Cardiac muscle cell (in vitro differentiated cells and primary cell): ENCODE data around the gene MPND. TPM values are rescaled to one million over a fixed set of nuclear protein-coding genes. Genes with fewer than 3 reads are reported as not detected.
"Not testable (repeated sequence)": the region's sequence is repeated elsewhere in the genome, so short reads cannot be mapped to it uniquely, and the experiment has no call there.

ENCODE experiments used
- DNase-seq, 2 donors: peaks; one replicate each; pipeline versions ENCODE4 v3.0.0 to v3.0.0-alpha.2; 2010 to 2017; ENCODE audit warnings: low read depth in 1 of 2, low spot score in 1 of 2
- H3K27ac ChIP-seq: fragments of 200-600 bp; sonication (generic); 2 replicates; pipeline ENCODE4 v1.5.1; 2016
- H3K27me3 ChIP-seq: fragments of 200-600 bp; sonication (generic); 2 replicates; pipeline ENCODE4 v1.6.0; 2016; ENCODE audit warnings: control low read depth
- H3K36me3 ChIP-seq: fragments of 200-600 bp; sonication (generic); 2 replicates; pipeline ENCODE4 v1.5.1; 2016; ENCODE audit warnings: control low read depth
- H3K4me1 ChIP-seq: fragments of 200-600 bp; sonication (generic); 2 replicates; pipeline ENCODE4 v1.8.1; 2017; ENCODE audit warnings: low read depth, mild to moderate bottlenecking, mixed run types
- H3K4me3 ChIP-seq: fragments of 200-600 bp; sonication (generic); 2 replicates; pipeline ENCODE4 v1.5.1; 2016; ENCODE audit warnings: mild to moderate bottlenecking
- H3K9me3 ChIP-seq: fragments of 200-600 bp; sonication (generic); 2 replicates; pipeline ENCODE4 v1.5.1; 2017; ENCODE audit warnings: low read depth, mild to moderate bottlenecking, control low read depth
- polyA plus RNA-seq: library from polyadenylated mRNA; unstranded; fragments of >200 nt; fragmentation: Nextera tagmentation; extraction: Ambion mirVana; gene quantifications from 2 replicates; pipeline ENCODE4 v1.2.1, GENCODE V29; 2016
- total RNA-seq: library from RNA; depleted of rRNA; stranded (reverse); fragments of >200 nt; gene quantifications from 2 replicates; pipeline ENCODE4 v1.2.3, GENCODE V29; 2016
- TF ChIP-seq, protein P1 (sequence below): IDR thresholded peaks from 2 replicates; pipeline ENCODE4 v1.5.1; 2012; ENCODE audit warnings: low read depth, mild to moderate bottlenecking, low read length

MPND gene
- total and polyA plus RNA-seq, 2 experiments from 2014 or later, result 19.2 to 19.8 TPM

DNA sequence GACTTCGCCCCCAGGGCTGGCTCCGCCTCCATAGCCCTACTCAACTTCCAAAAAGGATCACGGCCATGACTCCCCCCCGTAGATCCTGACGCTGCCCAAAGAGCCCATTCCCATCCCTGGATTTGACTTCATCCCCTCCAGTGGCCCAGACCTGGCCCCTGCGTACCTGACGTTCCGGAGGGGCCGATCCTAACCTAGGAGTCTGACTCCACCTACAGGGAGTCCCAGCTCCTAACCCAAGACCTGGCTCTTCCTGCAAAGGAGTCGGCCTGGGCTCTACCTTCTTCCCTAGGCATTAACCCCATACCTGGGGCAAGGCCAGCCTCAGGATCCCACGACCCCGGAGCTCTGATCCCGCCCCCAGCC is 15.5 kb upstream of the MPND start:
- no peak for DNase-seq
- peak overlapping the region; percentile 29 for H3K4me3 ChIP-seq
- peak overlapping the region; percentile 72 for H3K27ac ChIP-seq
- TF ChIP-seq, protein P1, sequence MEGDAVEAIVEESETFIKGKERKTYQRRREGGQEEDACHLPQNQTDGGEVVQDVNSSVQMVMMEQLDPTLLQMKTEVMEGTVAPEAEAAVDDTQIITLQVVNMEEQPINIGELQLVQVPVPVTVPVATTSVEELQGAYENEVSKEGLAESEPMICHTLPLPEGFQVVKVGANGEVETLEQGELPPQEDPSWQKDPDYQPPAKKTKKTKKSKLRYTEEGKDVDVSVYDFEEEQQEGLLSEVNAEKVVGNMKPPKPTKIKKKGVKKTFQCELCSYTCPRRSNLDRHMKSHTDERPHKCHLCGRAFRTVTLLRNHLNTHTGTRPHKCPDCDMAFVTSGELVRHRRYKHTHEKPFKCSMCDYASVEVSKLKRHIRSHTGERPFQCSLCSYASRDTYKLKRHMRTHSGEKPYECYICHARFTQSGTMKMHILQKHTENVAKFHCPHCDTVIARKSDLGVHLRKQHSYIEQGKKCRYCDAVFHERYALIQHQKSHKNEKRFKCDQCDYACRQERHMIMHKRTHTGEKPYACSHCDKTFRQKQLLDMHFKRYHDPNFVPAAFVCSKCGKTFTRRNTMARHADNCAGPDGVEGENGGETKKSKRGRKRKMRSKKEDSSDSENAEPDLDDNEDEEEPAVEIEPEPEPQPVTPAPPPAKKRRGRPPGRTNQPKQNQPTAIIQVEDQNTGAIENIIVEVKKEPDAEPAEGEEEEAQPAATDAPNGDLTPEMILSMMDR, result no peak
- H3K27me3 ChIP-seq, result no peaks in the 10 kb centered on the region
- H3K9me3 ChIP-seq, result no peaks in the 10 kb centered on the region
- H3K4me1 ChIP-seq, result no peaks in the 10 kb centered on the region
- H3K36me3 ChIP-seq, result no peaks in the 10 kb centered on the region

DNA sequence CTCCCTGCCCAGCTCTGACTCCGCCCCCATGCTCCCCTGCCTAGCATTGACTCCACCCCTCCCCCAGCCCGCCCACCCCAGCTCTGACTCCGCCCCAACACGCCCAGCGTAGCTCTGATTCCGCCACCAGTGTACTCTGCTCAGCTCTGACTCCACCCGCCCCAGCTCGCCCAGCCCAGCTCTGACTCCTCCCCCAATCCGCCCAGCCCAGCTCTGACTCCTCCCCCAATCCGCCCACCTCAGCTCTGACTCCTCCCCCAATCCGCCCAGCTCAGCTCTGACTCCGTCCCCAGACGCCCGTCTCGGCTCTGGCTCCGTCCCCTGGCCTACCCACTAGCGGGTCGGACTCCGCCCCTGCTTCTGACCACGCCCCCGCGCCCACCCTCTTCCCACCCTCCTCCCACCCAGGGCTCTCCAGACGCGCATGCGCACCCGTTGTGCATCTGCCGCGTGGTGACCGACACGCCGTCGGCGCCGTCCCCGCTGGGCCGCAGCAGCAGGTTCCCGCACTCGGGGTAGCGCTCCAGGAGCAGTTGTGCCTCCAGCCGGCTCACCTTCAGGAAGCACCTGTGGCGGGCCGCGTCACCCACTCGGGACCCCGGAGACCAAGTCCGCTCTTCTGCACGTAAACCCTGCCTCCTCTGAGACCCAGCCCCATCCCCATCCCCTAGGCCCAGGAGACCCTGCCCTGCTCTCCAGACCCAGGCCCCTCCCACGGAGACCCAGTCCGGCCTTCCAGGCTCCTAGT is 14.9 kb upstream of the MPND start:
- Histone ChIP-seq H3K9me3 (no peaks in the 10 kb centered on the region), H3K4me3 (peak overlapping the region; percentile 32), H3K36me3 (no peaks in the 10 kb centered on the region), H3K27ac (peak overlapping the region; percentile 72), H3K27me3 (no peaks in the 10 kb centered on the region), H3K4me1 (no peaks in the 10 kb centered on the region)
- TF ChIP-seq, protein P1, result no peak
- peak; percentile 93 to 99 for DNase-seq

DNA sequence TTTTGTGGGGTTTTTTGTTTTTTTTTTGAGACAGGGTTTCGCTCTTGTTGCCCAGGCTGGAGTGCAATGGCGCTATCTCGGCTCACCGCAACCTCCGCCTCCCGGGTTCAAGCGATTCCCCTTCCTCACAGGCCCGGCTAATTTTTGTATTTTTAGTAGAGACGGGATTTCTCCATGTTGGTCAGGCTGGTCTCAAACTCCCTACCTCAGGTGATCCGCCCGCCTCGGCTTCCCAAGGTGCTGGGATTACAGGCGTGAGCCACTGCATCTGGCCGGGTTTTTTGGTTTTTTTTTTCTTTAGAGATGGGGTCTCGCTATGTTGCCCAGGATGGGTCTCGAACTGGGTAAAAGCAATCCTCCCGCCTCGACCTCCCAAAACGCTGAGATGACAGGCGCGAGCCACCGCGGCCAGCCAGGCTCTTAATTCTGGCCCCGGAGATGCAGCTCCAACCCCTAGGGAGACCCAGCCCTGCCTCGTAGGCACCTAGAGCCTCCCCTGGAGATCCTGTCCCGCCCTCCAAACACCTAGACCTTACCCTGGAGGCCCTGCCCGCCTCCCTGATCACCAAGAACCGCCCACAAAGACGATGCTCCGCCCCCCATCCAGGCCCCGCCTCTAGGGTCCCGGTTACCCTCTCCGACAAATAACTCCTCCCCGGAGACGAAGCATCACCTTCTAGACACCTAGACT is 14.2 kb upstream of the MPND start:
- not testable (repeated sequence) for H3K27me3 ChIP-seq, H3K4me1 ChIP-seq, DNase-seq, H3K27ac ChIP-seq, H3K36me3 ChIP-seq, H3K9me3 ChIP-seq
- H3K4me3 ChIP-seq, result peak overlapping the region; percentile 32

DNA sequence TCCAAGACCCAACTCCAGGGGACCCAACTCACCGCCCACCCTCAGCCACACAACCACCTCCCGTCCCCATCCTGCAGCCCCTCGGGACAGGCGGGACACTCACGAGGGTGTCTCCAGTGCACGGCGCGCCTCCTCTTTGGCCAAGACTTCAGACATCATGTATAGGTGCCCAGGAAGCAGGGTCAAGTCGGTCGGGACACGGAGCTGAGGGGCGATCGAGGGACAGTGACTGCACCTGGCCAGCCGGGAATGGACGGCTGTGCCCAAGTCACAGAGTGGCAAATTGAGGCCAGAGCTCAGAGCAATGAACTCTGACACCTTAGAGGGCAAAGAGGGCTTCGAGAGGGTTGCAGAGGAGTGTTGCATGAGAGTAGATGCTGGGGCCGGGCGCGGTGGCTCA is 13.5 kb upstream of the MPND start:
- DNase-seq, result no peak
- no peaks in the 10 kb centered on the region for H3K9me3 ChIP-seq
- H3K36me3 ChIP-seq, result no peaks in the 10 kb centered on the region
- no peaks in the 10 kb centered on the region for H3K4me1 ChIP-seq
- TF ChIP-seq, protein P1, result no peak
- H3K27me3 ChIP-seq, result no peaks in the 10 kb centered on the region
- no peak overlapping the region for H3K4me3 ChIP-seq
- no peak overlapping the region for H3K27ac ChIP-seq

DNA sequence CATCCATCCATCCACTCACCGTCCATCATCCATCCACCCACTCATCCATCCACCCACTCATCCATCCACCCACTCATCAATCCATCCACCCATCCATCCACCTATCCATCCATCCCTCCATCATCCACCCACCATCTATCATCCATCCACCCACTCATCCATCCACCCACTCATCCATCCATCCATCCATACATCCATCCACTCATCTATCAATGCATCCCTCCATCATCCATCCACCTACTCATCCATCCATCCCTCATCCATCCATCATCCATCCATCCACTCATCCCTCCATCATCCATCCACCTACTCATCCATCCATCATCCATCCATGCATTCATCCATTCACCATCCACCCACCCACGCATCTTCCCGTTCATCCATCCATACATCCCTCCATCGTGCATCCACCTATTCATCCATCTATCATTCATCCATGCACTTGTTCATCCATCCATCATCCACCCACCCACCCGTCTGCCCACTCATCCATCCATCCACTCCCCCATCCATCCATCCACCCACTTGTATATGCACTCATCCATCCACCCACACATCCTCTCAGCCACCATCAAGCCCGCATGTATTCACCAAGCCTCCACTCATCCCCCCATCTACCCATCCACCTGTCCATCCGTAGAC is 8.3 kb upstream of the MPND start:
- Histone ChIP-seq H3K27me3 (no peaks in the 10 kb centered on the region), H3K4me3 (no peak overlapping the region), H3K9me3 (no peaks in the 10 kb centered on the region), H3K4me1 (peaks cover 13% of the 10 kb centered on the region), H3K27ac (no peak overlapping the region), H3K36me3 (no peaks in the 10 kb centered on the region)
- TF ChIP-seq, protein P1, result no peak
- no peak for DNase-seq
